GM21529 (cell line): Measurements from ENCODE around the gene CZIB.

Source experiments
- ATAC-seq: cut with Tn5 transposase; IDR thresholded peaks from one replicate; pipeline ENCODE4 v1.9.1; 2021; ENCODE audit not compliant: unreplicated experiment

CZIB gene

DNA sequence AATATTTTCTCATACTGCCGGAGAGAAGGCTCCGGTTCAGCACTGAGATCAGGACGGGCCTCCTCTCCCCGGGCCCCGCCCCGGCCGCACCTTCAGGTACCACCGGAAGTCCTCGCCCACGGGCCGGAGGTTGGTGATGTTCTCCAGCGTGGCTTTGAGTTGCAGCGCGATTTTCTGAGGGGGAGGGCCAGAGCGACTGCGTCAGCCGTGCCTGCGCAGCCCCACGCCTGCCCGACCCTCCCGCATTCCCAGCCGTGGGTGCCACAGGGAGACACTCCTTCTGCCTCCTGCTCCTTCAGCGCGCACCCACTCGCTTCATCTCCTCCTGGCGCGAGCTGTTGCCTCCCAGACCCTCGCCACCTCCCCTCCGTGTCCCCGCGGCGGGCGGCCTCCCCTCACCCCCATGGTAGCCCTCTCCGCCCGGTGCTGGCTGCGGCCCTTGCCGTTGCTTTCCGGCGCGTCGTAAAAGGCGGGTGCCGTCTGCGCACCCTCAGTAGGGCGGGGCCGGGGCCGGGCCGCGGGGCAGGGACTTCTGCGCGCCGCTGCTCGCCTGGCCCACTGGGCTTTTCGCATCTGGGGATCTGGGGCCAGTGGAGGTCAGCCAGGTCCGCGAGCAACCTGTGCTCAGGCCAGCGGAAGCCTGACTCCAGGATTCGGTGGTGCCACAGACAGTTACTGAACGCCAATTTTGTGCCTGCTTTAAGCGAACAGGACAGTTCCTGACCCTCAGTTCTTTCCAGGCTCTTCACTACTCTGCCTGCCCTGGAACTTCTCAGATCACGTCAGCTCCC is at the start of gene CZIB:
Gene CZIB (minus strand): TSS at position 464 of the 791 bp plus-strand sequence. CDS start 59 bp downstream, at position 405.
- ATAC-seq = peak; percentile 93

DNA sequence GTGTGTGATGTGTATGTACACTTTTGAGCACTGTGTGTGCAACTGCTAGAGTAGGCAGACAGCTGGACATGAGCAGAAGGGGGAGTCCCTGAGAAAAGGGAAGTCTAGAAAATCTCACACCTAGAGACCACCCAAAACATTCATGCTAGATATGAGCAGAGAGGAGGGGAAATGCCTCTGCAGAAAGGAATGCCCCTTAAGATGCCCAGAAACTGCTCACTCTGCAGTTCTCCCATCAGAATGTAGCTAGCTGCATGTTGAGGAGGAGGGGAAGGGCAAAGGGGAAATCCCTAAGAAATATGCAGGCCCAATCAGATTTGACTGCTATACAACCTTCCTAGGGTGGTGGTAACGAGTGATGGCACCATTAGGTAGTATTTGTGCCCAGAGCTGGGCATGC is 49.7 kb upstream of the CZIB start:
- ATAC-seq = peak; percentile 47

DNA sequence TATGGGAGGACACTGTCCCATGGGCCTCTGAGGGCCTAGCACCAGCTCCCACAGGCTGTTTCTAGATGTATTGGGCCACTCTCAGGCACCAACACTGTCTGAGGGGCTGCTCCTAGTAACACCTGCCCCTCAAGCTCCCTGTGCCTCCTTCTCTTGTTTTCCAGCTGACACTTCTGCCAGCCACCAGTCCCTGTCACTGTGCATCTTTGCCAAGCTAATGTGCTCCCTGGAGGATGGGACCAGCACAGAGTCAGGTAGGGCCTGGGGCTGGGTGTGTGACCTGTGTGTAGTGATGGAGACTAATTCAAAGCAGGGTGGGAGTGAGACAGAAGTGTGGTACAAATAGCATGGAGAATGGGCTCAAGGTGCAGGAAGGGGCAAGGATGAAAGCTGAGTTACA is 47.3 kb upstream of the CZIB start:
- no peak for ATAC-seq

DNA sequence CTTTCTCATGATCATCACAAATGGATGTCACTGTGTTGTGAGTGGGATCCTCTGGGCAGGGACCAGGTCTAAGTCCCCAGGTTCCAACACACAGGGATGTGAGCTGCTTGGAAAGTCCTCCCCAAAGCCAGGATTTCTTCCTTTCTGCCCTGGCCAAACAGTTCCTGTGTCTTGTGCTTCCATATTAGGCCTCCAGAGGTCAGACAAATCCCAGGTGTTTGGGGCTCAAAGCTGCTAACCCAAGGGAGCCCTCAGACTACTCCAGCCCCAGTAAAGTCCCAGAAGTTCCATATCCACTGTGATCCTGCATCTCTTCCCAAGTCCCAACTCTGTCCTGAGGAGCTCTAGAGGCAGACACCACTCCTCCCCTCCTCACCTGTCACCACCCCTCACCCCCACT is 45.6 kb upstream of the CZIB start:
- ATAC-seq = no peak

DNA sequence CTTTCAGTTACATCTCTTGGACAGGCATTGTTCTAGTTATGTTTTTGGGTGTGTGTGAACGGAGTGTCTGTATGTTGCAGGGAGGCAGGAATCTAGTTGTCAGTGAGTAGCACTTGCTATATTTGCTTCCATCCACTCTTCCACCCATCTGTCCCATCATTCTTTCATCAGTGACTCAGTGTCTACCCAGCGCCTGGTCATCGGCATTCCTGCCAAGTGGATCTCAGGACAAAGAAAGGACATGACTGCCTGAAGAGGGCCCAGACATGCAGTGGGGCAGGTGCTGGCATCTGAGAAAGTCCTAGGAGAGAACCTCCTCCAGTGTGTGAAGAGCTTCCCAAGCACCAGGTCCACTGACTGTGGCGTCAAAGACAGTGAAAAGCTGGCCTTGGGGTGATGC is 45.1 kb upstream of the CZIB start:
- ATAC-seq = no peak

DNA sequence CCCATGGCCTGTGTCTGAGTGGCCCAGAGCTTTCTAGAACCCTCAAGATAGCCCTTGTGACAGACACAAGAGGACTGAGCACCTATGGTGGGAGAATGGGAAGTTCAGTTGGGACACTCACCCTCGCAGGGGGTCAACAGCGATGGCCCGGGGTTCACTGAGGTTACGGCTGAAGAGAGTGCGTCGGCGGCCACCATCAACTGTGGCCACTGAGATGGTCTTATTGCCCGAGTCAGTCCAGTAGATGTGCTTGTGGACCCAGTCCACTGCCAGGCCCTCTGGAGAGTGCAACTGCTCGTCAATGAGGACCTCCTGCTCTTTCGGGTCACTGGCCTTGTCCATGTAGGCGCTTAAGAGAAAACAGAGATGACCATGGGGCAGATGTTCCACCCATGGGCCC is 43.6 kb upstream of the CZIB start:
- no peak for ATAC-seq

DNA sequence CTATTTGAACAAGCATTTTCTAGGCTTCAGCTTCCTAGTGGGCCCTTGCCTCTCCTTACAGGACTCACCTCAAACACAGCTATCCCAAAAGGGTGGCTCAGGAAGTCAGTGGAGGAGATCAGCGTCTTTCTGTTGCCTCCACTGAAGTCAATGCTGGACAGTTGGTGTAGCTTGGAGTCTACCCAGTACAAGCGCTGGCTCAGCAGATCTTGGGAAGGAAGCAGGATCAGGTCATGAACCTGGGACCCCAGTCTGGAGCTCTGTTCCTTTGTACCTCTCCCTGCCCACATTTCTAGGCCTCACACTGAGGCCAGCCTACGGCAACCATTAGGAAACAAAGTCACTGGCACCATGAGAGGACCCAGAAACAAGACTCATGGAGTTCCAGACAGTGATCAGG is 41.6 kb upstream of the CZIB start:
- no peak for ATAC-seq

DNA sequence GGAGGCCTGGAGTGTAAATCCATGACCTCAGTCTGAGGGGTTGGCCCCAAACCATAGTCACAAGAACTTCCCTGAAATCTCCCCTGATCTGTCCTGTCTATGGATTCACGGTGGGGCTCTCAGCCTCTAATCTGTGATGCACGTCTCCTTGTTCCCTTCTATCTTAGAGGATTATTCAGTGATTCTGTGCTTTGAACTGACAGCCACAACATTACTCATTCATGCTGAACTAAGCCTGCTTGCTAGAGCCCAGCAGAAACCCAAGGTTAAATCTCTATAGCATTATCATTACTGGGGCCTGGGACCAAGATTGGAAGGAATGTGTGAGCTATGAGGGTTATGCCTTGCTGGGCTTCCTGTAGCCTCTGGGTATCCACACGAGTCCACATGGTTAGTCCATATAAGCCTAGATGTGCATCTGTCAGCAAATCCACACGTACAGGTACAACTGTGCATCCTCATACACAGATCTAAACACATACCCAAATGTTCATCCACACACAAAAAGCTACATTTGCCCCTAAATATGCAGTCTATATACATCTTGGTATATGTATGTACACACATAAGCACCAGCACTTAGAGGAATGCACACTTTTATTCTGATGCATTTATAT is 40.3 kb upstream of the CZIB start:
- ATAC-seq = no peak

GRCh38 chr1:53259932-53260331 is 39.5 kb upstream of the CZIB start:
- peak; percentile 74 for ATAC-seq

DNA sequence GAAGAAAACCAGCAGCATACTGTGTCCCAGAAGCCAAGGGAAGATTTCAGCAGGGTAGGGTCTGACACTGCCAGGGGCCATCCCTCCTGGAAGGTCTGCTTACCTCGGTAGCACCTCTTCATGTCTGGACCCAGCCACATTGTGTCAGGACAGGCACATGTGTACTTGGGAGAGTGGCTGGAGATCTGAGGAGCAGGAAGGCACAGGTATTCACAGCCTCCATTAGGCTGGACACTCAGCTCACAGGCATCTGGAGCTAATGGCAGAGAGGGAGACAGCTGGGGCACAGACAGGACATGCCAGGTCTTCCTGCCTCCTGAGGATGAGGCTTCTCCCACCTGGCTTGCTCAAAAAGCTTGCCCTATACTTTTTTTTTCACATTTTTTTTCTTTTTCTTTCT is 37.8 kb upstream of the CZIB start:
- no peak for ATAC-seq

GRCh38 chr1:53257454-53258081 is 37.1 kb upstream of the CZIB start:
- no peak for ATAC-seq

DNA sequence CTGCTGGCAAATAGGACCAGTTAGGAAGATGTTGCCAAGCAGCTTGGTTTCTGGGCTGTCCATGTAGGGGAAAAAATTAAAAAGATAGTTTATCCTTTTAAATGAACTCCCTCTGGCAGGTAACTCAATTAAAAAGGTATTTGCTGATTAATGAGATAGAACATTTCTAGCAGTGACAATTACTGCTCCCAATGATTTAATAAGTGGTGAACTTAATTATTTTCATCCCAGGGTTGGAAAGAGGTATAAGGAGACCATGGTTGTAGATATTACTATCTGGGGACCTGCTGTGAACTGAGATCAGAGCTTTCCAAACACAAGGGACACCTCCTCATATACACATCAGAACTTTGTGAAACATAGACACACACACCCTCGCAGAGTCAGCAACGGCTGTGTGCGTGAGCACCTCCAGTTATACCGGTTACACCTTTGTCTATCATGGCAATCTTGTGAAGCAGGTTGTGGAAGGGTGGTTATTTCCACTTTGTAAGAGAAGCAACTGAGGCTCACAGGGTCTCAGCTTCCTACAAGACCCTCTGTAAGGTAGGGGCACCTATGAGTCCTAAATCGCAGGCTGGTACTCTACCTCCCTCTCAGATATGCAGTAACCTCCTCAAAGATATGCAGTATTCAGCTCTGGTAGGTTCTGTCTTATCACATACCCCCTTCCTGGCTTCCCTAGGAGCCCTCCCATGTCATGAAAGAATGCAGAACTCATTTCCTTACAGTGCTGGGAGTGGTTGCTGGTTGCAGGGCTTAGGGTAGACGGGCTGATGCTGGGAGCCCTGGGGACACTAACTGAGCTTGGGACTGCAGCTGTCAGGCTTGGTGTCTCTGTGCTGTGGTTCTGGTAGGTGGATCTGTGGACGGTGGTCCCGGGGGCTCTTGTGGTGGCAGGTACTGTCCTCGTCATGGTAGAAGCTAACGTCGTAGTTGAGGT is 36.3 kb upstream of the CZIB start:
- ATAC-seq = no peak

GRCh38 chr1:53255031-53255430 is 34.6 kb upstream of the CZIB start:
- ATAC-seq = no peak

- no peak for ATAC-seq
Measured at GRCh38 chr1:53254011-53254640, 33.7 kb upstream of the CZIB start.

DNA sequence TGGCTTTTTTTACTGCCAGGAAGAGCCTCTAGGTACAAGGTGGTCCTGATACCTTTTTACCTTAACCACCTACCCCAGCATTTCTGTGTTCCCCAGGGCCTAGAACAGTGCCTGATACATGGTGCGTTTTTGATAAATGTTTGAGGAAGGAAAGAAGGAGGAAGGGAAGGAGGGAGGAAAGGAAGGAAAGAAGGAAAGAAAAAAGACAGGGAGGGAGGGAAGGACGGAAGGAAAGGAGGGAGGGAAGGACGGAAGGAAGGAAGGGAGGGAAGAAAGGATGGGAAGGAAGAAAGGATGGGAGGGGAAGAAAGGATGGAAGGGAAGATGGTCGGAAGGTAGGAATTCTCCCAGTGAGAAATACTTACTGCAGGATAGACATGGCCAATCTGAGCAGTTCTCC is 29.9 kb upstream of the CZIB start:
- ATAC-seq = no peak

DNA sequence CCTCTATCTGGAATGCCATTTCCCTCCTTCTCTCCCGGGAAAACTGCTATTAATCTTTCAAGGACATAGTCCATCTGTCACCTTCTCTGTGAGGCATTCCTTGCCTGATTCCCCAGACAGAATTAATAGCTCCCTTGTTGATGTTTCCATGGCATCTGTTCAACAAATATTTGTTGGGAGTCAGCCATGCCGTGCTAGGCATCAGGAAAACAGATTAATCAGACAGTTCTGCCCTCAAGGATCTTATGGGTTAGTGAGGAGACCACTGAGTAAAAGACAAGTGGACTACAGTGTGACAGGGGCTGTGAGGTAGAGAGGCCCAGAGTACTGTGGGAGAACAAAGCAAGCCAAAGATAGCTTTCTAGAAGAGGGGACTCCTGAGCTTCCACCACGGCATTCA is 29.3 kb upstream of the CZIB start:
- no peak for ATAC-seq

- no peak for ATAC-seq
Measured at GRCh38 chr1:53246261-53247134, 26.1 kb upstream of the CZIB start.

- ATAC-seq = no peak
Measured at GRCh38 chr1:53244141-53244540, 23.7 kb upstream of the CZIB start.

- ATAC-seq = no peak
Measured at GRCh38 chr1:53242381-53242780, 21.9 kb upstream of the CZIB start.

- ATAC-seq = no peak
Measured at GRCh38 chr1:53241828-53242227, 21.4 kb upstream of the CZIB start.
